Stimulated activated CD8-positive, alpha-beta memory T cell treated with anti-CD3 and anti-CD28 coated beads, Interleukin-4, amount 100 ng/mL, for 1 hour (primary cell): ENCODE results near the gene ALG14.
"Not testable (repeated sequence)": the region's sequence is repeated elsewhere in the genome, so short reads cannot be mapped to it uniquely, and the experiment has no call there.

ENCODE experiments used
- DNase-seq, 2 donors: peaks; one replicate each; pipeline ENCODE4 v3.0.0-alpha.2; 2020; ENCODE audit warnings: low read depth in 2 of 2, low spot score in 1 of 2

The ALG14 gene

GRCh38 chr1:95088303-95088702, 15.6 kb upstream of the ALG14 start:
- DNase-seq: no peak

GRCh38 chr1:95086949-95087533, 14.3 kb upstream of the ALG14 start:
- no peak for DNase-seq

- DNase-seq: no peak
Measured at GRCh38 chr1:95085376-95085775, 12.6 kb upstream of the ALG14 start.

- DNase-seq: no peak
Measured at GRCh38 chr1:95084317-95085176, 11.8 kb upstream of the ALG14 start.

- no peak for DNase-seq
Measured at GRCh38 chr1:95080879-95081278, 8.1 kb upstream of the ALG14 start.

GRCh38 chr1:95080446-95080845, 7.7 kb upstream of the ALG14 start:
- DNase-seq: no peak

- no peak for DNase-seq
Measured at GRCh38 chr1:95076034-95076433, 3.3 kb upstream of the ALG14 start.

- DNase-seq: no peak
Measured at GRCh38 chr1:95073446-95073845, 695 bp upstream of the ALG14 start.

GRCh38 chr1:95072117-95072516, 634 bp downstream of the ALG14 start:
- no peak for DNase-seq

- no peak for DNase-seq
Measured at GRCh38 chr1:95071539-95071938, 1.2 kb downstream of the ALG14 start.

GRCh38 chr1:95069710-95070093, 3.0 kb downstream of the ALG14 start:
- DNase-seq: no peak

- no peak for DNase-seq
Measured at GRCh38 chr1:95068956-95069709, 3.6 kb downstream of the ALG14 start.

GRCh38 chr1:95067568-95067967, 5.2 kb downstream of the ALG14 start:
- DNase-seq: no peak

GRCh38 chr1:95067062-95067461, 5.7 kb downstream of the ALG14 start:
- DNase-seq: no peak

- DNase-seq: no peak
Measured at GRCh38 chr1:95061445-95062006, 11.2 kb downstream of the ALG14 start.

GRCh38 chr1:95058974-95059373, 13.8 kb downstream of the ALG14 start:
- DNase-seq: no peak

GRCh38 chr1:95057351-95057750, 15.4 kb downstream of the ALG14 start:
- DNase-seq: no peak

- DNase-seq: no peak
Measured at GRCh38 chr1:95049935-95050334, 22.8 kb downstream of the ALG14 start.

- no peak for DNase-seq
Measured at GRCh38 chr1:95048317-95048716, 24.4 kb downstream of the ALG14 start.

- not testable (repeated sequence) for DNase-seq
Measured at GRCh38 chr1:95047624-95048023, 25.1 kb downstream of the ALG14 start.

- DNase-seq: no peak
Measured at GRCh38 chr1:95046359-95046758, 26.4 kb downstream of the ALG14 start.
